Activated T-cell treated with anti-CD3 and anti-CD28 coated beads for 48 hours (primary cell): ENCODE measurements around the gene NT5C3A.
"Not testable (repeated sequence)": the region's sequence is repeated elsewhere in the genome, so short reads cannot be mapped to it uniquely, and the experiment has no call there.

Experiments used
- DNase-seq: peaks from one replicate; pipeline ENCODE4 v3.0.0-alpha.2; 2020; ENCODE audit warnings: low read depth

NT5C3A gene

DNA sequence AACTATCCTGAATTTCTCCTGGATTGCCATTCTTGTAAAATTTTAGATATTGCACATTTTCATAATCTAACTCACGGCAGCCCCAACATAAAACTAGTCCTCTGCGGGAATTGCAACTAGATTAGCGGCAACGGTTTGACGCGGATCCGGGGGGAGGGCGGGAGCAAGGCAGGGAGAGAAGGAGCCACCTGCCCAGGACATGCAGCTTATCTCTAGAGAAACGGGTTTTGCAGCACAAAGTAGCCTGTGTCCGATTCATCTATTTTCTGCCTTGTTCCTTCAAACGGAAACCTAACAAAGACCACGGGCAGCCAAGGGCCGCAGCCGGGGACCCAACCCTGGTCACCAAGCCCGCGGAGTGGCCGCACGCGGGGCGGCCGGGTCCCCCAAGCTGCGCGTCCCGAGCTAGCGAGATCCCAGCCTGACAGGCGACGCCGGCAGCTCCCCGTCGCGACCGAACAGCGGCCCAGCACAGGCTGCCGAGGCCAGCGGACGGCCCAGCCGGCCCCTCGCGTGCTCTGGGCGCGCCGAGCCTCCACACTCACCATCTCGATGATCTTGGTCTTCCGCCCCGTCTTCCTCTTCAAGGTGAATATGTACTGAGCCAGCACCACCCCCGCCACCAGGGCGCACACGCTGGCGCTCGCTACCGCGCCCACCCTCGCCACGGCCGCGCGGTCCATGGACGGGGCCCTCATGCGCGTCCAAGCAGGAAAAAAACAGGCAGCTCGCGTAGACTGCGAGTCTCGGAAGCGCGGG is at the start of gene NT5C3A:
Gene NT5C3A, minus strand, starts transcription at position 754 of the 759 bp plus-strand sequence. Its CDS starts 71 bp downstream, at position 683.
- DNase-seq, result no peak

DNA sequence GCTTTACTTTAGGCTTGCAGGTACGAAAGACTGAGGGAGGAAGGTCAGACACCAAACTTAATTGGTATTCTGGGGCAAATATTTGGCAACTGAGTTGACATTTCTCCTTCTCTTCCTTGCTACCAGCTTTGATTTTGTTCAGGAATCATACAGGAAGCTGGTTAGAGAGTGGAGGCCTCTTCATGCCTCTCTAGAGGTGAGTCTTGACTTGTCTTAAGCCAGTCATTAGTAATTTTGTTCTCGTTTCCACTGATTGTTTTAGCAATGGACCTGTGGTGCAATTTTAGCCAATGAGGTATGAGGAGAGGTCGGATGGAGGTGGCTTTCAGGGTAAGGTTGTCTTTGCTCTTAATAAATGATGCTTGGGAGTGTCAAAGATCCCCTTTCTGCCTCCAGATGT is 49.0 kb upstream of the NT5C3A start:
- DNase-seq, result no peak

DNA sequence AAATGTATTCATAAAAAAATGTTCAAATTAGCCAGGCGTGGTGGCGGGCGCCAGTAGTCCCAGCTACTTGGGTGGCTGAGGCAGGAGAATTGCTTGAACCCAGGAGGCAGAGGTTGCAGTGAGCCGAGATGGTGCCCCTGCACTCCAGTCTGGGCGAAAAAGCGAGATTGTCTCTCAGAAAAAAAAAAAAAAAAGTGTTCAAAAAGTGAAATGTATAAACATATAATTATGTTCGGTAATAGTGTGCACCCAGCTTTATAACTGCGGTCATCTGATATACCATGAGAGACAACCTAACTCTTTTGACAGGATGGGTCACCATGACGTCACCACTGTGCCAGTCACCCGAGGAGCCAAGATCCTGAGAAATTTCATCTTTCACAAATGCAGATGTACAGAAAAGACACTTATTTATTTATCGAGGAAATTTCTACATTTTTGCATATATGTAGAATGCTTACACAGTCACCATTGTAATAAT is 47.2 kb upstream of the NT5C3A start:
- no peak for DNase-seq

DNA sequence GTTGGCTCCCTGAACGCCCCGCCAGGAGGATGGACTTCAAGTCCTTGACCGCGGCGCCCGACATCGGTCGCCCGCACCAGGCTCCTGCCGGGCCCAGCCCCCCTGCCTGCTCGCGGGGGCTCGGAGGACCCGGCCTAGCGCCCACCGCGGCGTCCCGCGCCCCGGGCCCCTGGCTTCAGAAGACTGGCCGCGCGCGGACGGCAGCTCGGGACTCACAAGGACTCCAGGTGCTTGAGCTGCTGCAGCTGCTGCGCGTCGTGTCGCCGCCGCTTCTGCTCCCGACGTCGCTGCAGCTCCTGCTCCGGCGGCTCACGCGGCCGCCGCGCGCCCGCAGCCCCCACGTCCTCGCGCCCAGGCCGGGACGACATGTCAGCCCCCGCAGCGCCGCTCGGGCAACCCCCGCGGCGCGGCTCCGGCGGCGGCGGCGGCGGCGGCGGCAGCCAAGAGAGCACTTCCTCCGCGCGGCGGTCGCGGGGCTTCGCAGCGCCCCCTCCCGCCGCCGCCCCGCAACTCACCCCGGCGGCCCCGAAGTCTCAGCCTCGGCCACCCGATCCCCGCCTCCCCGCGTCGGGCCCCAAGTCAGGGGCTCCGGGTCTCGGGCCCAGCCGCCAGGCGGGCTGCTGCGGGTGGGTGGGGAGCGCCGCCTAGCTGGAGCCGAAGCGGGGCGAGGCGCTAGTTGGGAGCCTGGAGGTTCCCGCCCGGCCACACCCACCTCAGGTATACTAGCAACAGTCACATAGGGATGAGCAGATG is 46.6 kb upstream of the NT5C3A start, which contains the start of gene RP9:
Gene RP9, minus strand, starts transcription at position 400 of the 753 bp plus-strand sequence. Its CDS starts 32 bp downstream, at position 368.
- peak; percentile 81 for DNase-seq

DNA sequence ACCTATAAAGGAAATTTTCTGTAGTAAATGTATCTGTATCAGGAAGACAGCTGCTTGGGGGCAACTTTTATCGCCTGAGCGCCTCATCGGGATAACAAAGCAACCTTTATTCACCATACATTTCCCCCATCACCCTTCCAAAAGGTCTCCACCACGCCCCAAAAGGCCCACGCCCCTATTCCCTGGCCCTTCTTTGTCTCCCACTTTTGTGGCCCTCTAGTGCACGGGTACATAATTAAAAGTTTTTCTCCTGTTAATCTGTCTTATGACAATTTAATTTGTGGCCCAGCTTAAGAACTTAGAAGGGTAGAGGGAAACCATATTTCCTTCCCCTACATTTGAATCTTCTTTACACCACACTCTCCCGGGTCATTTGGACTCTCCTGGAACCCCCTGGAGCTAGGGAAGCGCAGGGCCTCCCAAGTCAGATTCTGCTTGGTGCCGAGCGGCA is 46.0 kb upstream of the NT5C3A start:
- DNase-seq, result peak; percentile 12

DNA sequence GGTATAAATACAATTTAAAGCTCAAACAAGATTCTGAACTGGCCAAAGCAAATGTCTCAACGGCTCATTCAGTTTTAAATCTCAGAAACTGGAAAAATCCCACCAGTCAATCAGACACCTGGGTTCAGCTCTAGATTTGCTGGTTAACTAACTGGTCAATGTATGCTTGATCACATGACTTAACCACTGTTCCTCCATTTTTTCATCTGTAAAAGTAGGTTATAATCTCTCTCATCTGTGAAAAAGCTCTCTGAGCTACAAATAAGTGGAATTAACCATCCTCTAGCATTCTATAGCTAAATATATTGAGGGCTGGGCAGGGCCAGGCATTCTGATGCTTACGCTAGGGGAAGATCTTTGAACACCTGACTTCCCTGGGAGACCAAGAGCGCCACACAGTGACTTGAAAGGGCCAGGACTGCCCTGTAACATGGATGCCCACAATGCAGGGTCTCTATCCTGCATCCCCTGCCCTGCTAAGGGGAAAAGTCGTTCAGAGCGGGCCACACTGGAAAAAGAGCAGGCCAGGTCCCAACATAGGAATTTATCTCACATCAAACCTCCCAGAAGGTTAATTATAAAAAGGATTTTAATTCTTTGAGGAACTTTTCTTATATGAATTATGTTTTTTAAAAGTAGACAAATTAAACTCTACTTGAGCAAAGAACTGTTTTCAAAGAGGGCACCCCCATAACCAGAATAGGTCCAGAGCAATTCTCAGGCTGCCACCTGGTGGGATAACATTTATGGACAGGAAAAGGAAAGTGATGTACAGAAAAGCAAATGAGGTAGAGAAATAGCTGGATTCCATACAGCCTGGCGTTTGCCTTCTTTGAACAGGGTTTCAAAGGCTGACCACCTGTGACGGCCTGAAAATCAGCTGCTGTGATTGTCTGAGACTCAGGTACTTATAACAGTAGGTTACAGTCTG is 44.8 kb upstream of the NT5C3A start:
- no peak for DNase-seq

DNA sequence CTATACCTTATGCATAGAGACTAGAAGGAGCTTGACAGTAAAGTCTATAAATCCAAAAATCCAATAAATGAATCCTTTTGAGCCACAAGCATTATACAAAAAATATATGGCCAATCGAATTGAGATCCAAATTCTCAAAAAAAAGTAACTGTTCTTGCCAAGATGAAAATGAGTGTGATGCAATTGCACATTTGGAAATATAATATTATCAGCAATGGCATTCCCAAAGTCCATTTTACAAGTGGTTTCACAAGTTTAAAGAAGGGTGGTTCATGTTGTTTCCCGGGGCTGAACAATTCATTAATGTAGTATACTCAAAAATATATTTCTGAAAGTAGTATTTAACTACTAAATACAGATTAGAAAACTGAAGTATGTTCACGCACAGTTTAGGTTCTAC is 39.3 kb upstream of the NT5C3A start:
- no peak for DNase-seq

DNA sequence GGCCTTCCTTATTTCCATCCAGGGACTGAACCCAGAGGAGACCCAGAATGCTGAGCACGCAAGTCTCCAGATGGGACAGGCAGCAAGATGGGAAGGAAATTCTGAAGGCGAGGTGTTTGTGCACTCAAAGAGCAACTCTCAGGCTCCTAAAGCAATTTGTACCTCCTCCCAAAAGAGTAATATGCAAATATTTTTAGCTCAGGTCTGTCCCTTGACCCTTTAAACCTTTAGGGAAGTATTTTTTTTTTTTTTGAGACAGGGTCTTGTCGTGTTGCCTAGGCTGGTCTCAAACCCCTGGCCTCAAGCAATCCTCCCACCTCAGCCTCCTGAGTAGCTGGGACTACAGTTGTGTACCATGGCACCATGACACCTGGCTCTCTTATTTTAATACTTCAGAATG is 38.2 kb upstream of the NT5C3A start:
- no peak for DNase-seq

DNA sequence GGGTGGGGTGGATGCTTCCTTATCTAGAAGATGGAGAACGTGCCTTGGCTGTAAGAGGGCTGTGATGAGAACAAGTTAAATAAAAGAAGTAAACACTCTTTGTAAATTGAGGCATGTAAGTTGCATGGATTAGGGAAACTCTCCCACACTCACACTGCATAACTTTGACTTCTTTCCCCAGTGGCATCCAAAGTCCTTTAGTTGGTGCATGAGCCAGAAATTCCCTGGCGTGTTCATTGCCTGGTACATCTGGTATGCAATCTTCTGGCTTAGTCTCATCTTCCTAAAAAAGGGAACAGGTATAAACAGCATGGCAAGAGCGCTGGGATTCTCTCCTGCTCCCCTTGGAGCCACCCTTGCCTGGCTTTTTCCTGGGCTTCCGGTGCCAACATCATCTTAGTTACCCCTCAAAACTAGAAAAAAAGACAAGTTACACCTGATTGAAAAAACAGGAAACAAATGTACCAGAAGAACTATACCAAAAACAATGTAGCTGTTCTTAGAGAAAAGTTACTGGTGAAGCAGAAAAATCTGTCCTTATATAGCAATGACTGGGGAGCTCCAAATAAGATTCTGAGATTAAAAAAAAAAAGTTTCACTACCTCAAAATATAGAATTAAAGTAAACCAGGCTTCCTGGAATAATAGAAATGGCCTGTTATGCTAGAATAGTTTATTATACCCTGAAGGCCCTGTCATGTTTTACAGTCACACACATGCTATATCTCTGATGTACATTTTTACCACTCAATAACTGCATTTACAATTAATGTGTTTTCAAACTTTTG is 36.8 kb upstream of the NT5C3A start:
- DNase-seq, result no peak

DNA sequence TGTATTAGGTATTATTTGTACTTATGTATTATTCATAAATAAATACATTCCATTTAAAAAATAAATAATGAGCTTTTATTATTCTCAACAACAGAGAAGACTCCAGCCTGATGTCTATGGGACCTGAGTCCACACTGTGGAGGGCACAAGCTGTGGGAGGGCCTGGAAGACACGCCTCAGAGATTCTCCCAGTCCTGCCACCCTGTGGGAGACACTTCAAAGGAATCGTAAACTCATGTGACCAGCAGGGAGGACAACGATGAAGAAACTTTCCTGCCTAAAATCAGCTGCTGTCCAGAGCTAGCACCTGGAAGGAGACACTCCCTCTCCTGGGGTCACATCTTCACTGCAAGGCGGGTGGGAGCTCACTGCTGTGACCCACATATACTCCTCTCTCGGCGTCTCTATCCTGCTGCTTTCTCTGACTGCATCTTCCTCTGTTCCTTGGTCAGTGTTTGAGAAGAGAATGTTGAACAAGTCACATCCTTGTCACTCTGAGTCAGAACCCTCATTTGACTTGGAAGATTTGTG is 32.2 kb upstream of the NT5C3A start:
- not testable (repeated sequence) for DNase-seq

DNA sequence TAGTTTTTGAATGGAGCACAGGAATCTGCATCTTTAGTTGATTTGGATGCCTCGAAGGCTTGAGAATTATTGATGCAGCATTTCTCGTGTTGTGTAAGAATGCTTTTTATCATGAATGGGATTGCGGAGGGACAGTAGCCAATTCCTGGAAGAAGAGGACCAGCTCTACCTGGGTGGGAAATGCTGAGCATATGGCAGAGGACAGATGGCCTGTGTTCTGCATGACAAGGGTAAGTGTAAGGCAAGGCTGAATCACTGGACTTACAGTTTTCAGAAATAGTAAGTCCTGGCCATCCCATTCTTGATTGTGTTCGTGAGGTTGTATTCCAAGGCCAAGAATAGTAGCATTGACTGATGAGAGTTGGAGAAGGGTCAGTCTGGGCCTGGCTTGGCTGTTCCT is 30.7 kb upstream of the NT5C3A start:
- DNase-seq, result no peak

DNA sequence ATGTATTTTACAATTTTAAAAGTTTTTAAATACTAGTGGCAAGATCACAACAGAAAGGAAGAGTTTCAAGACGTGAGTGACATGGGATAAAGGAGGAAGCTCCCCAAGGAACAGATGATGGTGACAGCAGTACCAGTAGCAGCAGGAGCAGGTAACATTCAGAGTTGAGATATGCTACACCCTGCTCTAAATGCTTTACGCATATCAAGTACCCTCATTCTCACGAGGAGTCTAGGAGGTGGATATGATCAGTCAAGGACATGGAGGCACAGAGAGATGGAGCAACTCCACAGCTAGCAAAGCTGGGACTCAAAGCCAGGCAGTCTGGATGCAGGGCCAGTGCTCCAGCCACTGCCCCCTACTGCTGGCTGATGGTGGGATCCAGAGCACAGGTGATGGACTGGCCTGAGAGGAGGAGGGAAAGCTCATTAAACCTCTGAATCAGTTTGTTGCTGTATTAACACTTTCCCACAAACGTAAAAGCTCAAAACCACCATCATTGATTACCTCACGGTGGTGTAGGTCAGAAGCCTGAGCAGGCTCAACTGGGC is 29.1 kb upstream of the NT5C3A start:
- DNase-seq, result no peak

DNA sequence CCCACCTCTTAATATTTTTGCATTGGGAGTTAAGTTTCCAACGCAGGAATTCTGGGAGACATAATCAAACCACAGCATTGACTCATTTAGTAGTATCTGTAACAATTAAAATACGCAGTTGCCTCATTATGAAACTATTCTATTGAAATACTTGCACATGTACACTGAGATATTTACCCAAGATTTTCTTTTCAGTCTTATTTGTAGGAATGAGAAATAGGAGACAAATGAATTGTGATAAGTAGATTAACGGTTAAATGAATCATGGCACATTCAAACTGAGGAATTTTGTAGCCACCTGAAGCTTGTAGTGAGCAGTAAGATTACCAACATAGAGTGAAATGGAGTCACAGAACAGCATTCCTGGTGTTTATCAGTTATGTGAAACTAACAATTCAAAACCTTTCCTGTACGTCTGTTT is 28.5 kb upstream of the NT5C3A start:
- DNase-seq, result no peak

DNA sequence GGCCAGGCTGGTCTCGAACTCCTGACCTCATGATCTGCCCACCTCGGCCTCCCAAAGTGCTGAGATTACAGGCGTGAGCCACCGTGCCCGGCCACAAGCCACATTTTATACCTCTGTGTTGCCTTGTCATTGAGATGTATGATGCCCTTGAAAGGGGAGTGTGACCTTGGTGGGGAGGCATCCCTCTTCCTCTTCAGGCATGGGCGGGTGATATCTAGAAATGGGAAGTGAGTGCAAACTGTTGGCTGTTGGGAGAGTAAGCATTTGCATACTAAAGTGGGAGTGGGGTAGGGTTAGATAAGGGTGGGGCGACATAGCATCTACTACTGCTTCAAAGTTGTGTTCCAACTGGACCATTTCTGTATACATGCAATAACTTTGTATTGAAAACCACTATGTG is 26.6 kb upstream of the NT5C3A start:
- DNase-seq, result no peak

DNA sequence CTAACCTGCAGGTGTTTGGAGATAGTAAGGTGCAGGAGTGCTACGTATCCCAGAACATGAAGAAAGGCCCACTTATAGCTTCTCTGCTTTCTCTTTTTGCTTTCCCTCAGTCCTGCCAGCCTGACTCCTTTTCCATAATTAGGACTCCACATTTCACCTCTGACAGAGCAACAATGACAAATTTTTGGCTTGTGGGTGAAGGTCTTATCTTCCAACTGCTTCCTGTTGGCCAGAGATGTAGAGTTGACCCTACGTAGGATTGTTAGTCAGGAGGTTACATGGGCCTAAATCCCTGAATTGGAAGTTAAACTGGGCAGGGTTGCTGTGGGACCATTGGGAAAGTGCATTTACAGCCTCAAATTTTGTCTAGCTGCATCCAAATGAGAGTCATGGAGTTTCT is 25.3 kb upstream of the NT5C3A start:
- DNase-seq, result no peak

DNA sequence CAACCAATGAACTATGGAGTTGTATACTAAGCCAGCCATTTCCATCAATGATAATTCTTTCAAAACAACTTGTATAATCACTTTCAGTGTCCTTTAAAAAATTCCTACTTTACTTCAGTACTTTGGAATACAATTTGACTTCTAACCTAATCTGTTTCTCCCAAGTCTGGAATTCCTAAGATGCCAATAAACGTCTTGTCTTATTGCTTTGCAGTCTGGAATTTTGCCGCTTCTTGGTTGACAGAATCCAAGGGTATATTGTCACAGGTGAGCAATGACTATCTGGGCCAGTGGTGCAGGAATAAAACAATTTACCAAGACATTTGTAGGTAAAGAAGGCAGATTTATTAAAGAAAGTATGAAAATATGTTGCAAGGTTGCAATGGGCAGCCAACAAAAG is 24.8 kb upstream of the NT5C3A start:
- no peak for DNase-seq

DNA sequence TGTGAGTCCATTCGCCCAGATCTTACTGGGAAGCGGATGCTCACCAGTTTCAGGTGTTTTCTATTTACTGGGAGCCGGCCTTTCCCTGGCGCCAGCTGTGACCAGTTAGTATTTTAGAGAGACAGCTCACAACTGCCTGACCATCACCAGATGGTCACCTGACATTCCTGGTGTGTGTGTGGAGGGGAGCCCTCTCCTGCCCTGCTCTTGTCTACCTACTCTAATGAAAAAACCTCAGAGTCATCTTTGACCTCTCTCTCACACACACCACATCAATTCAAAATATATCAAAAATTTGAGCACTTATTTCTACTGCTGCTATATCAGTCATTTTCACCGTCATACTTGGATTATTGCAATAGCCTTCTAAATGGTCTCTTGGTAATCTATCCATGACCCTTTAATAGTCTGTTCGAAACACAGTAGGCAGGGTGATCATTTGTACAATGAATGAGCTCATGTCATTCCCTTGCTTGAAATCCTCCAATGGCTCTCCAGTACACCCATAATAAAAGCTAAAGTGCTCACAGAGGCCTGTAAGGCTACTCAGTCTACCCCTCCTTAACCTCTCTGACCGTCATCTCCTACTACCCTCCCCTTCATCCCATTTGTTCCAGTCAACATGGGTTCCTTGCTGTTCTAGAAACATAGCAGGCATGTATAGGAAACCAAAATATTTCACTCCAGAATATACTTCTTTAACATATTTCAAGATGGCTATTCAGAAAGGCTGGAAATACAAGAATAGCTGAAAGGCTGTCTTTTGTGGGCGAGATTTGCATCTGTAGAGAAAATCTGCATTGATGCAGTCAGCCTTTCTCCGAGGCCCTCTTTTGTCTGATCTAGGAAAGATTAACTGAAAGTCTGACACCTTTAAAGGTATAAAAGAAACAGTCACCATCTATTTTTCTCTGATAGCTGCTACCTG is 17.5 kb upstream of the NT5C3A start:
- DNase-seq, result no peak

DNA sequence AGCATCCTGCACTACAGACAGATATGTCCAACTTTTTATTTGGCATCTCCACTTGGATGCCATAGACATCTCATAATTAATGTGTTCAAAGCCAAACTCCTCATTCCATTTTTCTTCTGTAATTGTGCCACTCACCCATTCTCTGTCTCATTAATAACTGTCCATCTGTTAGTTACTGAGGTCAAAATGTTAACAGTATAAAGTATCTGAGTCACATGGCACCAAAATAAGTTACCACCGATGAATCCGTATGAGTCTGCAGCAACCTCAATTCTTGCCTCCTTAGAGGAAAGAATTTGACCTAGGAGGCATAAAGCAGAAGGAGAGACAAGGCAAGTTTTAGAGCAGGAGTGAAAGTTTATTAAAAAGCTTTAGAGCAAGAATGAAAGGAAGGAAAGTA is 16.5 kb upstream of the NT5C3A start:
- no peak for DNase-seq

DNA sequence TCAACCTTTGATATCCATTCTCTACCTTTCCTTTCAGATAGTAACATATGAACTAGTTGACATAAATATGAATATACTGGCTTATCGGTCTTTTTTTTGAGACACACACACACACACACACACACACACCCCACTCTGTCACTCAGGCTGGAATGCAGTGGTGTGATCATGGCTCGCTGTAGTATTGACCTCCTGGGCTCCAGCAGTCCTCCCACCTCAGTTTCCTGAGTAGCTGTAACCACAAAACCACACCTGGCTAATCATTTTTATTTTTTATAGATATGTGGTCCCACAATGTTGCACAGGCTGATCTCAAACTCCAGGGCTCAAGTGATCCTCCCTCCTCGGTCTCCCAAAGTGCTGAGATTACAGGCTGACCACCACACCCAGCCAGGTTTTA is 14.2 kb upstream of the NT5C3A start:
- DNase-seq, result no peak
